ENCODE measurements around the gene ATP10D.

Gene ATP10D

GRCh38 chr4:47562297-47562696 is 77.2 kb downstream of the ATP10D start:
- Histone ChIP-seq H3K4me1 (ENCODE audit: control insufficient read depth, low read depth, low read length) (no peaks in the 10 kb centered on the region), H3K18ac (ENCODE audit: low read length) (no peak overlapping the region), H3K36me3 (ENCODE audit: control insufficient read depth, insufficient read depth, low read length) (no peaks in the 10 kb centered on the region), H3K27ac (ENCODE audit: low read depth, low read length) (no peak overlapping the region), H3K4ac (ENCODE audit: low read depth, low read length) (no peak overlapping the region), H2BK15ac (replicated peaks; ENCODE audit: low read depth) (no peak overlapping the region), H4K8ac (ENCODE audit: low read depth, low read length) (no peak overlapping the region), H3K79me1 (ENCODE audit: low read length) (no peaks in the 10 kb centered on the region), H3K4me3 (ENCODE audit: low read length) (no peak overlapping the region), H3K27me3 (ENCODE audit: insufficient read depth, low read length, poor library complexity) (no peaks in the 10 kb centered on the region), H3K4me2 (ENCODE audit: low read length) (no peak overlapping the region), H2BK5ac (ENCODE audit: low read length) (no peak overlapping the region), H3K79me2 (ENCODE audit: control insufficient read depth, insufficient read depth, low read length) (no peaks in the 10 kb centered on the region), H2AK5ac (ENCODE audit: low read length) (no peak overlapping the region), H3K56ac (ENCODE audit: low read length) (no peak overlapping the region), H4K5ac (ENCODE audit: low read length) (no peak overlapping the region), H3K23ac (ENCODE audit: low read length) (no peak overlapping the region), H3K9ac (ENCODE audit: low read length) (no peak overlapping the region), H2BK120ac (ENCODE audit: low read depth, low read length) (no peak overlapping the region)
- DNase-seq, result no peak
- WGBS (ENCODE audit: extremely low coverage, insufficient coverage, low lambda C conversion rate), result no CpG with 5 or more reads among the region's 3 CpGs

GRCh38 chr4:47566566-47566965 is 81.5 kb downstream of the ATP10D start:
- WGBS (ENCODE audit: extremely low coverage, insufficient coverage, low lambda C conversion rate), result no CpG with 5 or more reads among the region's 2 CpGs
- H3K4me2 ChIP-seq (ENCODE audit: low read length), result no peak overlapping the region
- no peaks in the 10 kb centered on the region for H3K79me1 ChIP-seq (ENCODE audit: low read length)
- H3K23ac ChIP-seq (ENCODE audit: low read length), result no peak overlapping the region
- no peak overlapping the region for H2BK120ac ChIP-seq (ENCODE audit: low read depth, low read length)
- H2BK5ac ChIP-seq (ENCODE audit: low read length), result no peak overlapping the region
- no peak overlapping the region for H3K27ac ChIP-seq (ENCODE audit: low read depth, low read length)
- no peaks in the 10 kb centered on the region for H3K4me1 ChIP-seq (ENCODE audit: control insufficient read depth, low read depth, low read length)
- H2AK5ac ChIP-seq (ENCODE audit: low read length), result no peak overlapping the region
- H3K79me2 ChIP-seq (ENCODE audit: control insufficient read depth, insufficient read depth, low read length), result no peaks in the 10 kb centered on the region
- no peaks in the 10 kb centered on the region for H3K27me3 ChIP-seq (ENCODE audit: insufficient read depth, low read length, poor library complexity)
- no peak overlapping the region for H3K56ac ChIP-seq (ENCODE audit: low read length)
- H3K4ac ChIP-seq (ENCODE audit: low read depth, low read length), result no peak overlapping the region
- DNase-seq, result no peak
- H4K8ac ChIP-seq (ENCODE audit: low read depth, low read length), result no peak overlapping the region
- no peak overlapping the region for H4K5ac ChIP-seq (ENCODE audit: low read length)
- H2BK15ac ChIP-seq (replicated peaks; ENCODE audit: low read depth), result no peak overlapping the region
- H3K36me3 ChIP-seq (ENCODE audit: control insufficient read depth, insufficient read depth, low read length), result no peaks in the 10 kb centered on the region
- no peak overlapping the region for H3K4me3 ChIP-seq (ENCODE audit: low read length)
- no peak overlapping the region for H3K9ac ChIP-seq (ENCODE audit: low read length)
- no peak overlapping the region for H3K18ac ChIP-seq (ENCODE audit: low read length)

GRCh38 chr4:47566969-47567368 is 81.9 kb downstream of the ATP10D start:
- no peaks in the 10 kb centered on the region for H3K27me3 ChIP-seq (ENCODE audit: insufficient read depth, low read length, poor library complexity)
- H3K36me3 ChIP-seq (ENCODE audit: control insufficient read depth, insufficient read depth, low read length), result no peaks in the 10 kb centered on the region
- H4K5ac ChIP-seq (ENCODE audit: low read length), result no peak overlapping the region
- H3K27ac ChIP-seq (ENCODE audit: low read depth, low read length), result no peak overlapping the region
- no peak overlapping the region for H3K4ac ChIP-seq (ENCODE audit: low read depth, low read length)
- H3K79me2 ChIP-seq (ENCODE audit: control insufficient read depth, insufficient read depth, low read length), result no peaks in the 10 kb centered on the region
- no peaks in the 10 kb centered on the region for H3K79me1 ChIP-seq (ENCODE audit: low read length)
- H3K4me3 ChIP-seq (ENCODE audit: low read length), result no peak overlapping the region
- no peak overlapping the region for H4K8ac ChIP-seq (ENCODE audit: low read depth, low read length)
- no peak overlapping the region for H3K18ac ChIP-seq (ENCODE audit: low read length)
- H3K56ac ChIP-seq (ENCODE audit: low read length), result no peak overlapping the region
- H2BK5ac ChIP-seq (ENCODE audit: low read length), result no peak overlapping the region
- H3K4me1 ChIP-seq (ENCODE audit: control insufficient read depth, low read depth, low read length), result no peaks in the 10 kb centered on the region
- H3K9ac ChIP-seq (ENCODE audit: low read length), result no peak overlapping the region
- H2BK15ac ChIP-seq (replicated peaks; ENCODE audit: low read depth), result no peak overlapping the region
- H3K23ac ChIP-seq (ENCODE audit: low read length), result no peak overlapping the region
- H3K4me2 ChIP-seq (ENCODE audit: low read length), result no peak overlapping the region
- DNase-seq, result no peak
- H2AK5ac ChIP-seq (ENCODE audit: low read length), result no peak overlapping the region
- no peak overlapping the region for H2BK120ac ChIP-seq (ENCODE audit: low read depth, low read length)

- no peak overlapping the region for H2BK5ac ChIP-seq (ENCODE audit: low read length)
- no peak overlapping the region for H3K4me3 ChIP-seq (ENCODE audit: low read length)
- no peaks in the 10 kb centered on the region for H3K27me3 ChIP-seq (ENCODE audit: insufficient read depth, low read length, poor library complexity)
- H3K23ac ChIP-seq (ENCODE audit: low read length), result no peak overlapping the region
- no peak overlapping the region for H4K5ac ChIP-seq (ENCODE audit: low read length)
- no peaks in the 10 kb centered on the region for H3K36me3 ChIP-seq (ENCODE audit: control insufficient read depth, insufficient read depth, low read length)
- no peak overlapping the region for H2BK120ac ChIP-seq (ENCODE audit: low read depth, low read length)
- no peak overlapping the region for H2BK15ac ChIP-seq (replicated peaks; ENCODE audit: low read depth)
- no peak overlapping the region for H4K8ac ChIP-seq (ENCODE audit: low read depth, low read length)
- no peak overlapping the region for H3K56ac ChIP-seq (ENCODE audit: low read length)
- no peaks in the 10 kb centered on the region for H3K79me2 ChIP-seq (ENCODE audit: control insufficient read depth, insufficient read depth, low read length)
- H3K9ac ChIP-seq (ENCODE audit: low read length), result no peak overlapping the region
- no peaks in the 10 kb centered on the region for H3K79me1 ChIP-seq (ENCODE audit: low read length)
- no peak overlapping the region for H3K4ac ChIP-seq (ENCODE audit: low read depth, low read length)
- H3K4me2 ChIP-seq (ENCODE audit: low read length), result no peak overlapping the region
- WGBS (ENCODE audit: extremely low coverage, insufficient coverage, low lambda C conversion rate), result no CpG with 5 or more reads among the region's 1 CpG
- H2AK5ac ChIP-seq (ENCODE audit: low read length), result no peak overlapping the region
- DNase-seq, result no peak
- H3K27ac ChIP-seq (ENCODE audit: low read depth, low read length), result no peak overlapping the region
- H3K18ac ChIP-seq (ENCODE audit: low read length), result no peak overlapping the region
- H3K4me1 ChIP-seq (ENCODE audit: control insufficient read depth, low read depth, low read length), result no peaks in the 10 kb centered on the region
These were observed 82.4 kb downstream of the ATP10D start for GRCh38 chr4:47567511-47567910.

GRCh38 chr4:47570816-47571215 is 85.7 kb downstream of the ATP10D start:
- no peaks in the 10 kb centered on the region for H3K79me2 ChIP-seq (ENCODE audit: control insufficient read depth, insufficient read depth, low read length)
- no peak for DNase-seq

GRCh38 chr4:47572981-47573380 is 87.9 kb downstream of the ATP10D start:
- no peak overlapping the region for H4K8ac ChIP-seq (ENCODE audit: low read depth, low read length)
- DNase-seq, result no peak
- no peak overlapping the region for H3K27ac ChIP-seq (ENCODE audit: low read depth, low read length)
- H3K23ac ChIP-seq (ENCODE audit: low read length), result no peak overlapping the region
- no peaks in the 10 kb centered on the region for H3K27me3 ChIP-seq (ENCODE audit: insufficient read depth, low read length, poor library complexity)
- no peaks in the 10 kb centered on the region for H3K79me1 ChIP-seq (ENCODE audit: low read length)
- H2AK5ac ChIP-seq (ENCODE audit: low read length), result no peak overlapping the region
- no peak overlapping the region for H3K18ac ChIP-seq (ENCODE audit: low read length)
- no peaks in the 10 kb centered on the region for H3K36me3 ChIP-seq (ENCODE audit: control insufficient read depth, insufficient read depth, low read length)
- no peak overlapping the region for H3K9ac ChIP-seq (ENCODE audit: low read length)
- no peak overlapping the region for H3K4ac ChIP-seq (ENCODE audit: low read depth, low read length)
- no peak overlapping the region for H3K56ac ChIP-seq (ENCODE audit: low read length)
- H3K4me3 ChIP-seq (ENCODE audit: low read length), result no peak overlapping the region
- H3K4me1 ChIP-seq (ENCODE audit: control insufficient read depth, low read depth, low read length), result no peaks in the 10 kb centered on the region
- no peak overlapping the region for H2BK5ac ChIP-seq (ENCODE audit: low read length)
- H3K4me2 ChIP-seq (ENCODE audit: low read length), result no peak overlapping the region
- no peak overlapping the region for H2BK15ac ChIP-seq (replicated peaks; ENCODE audit: low read depth)
- no peak overlapping the region for H2BK120ac ChIP-seq (ENCODE audit: low read depth, low read length)
- H4K5ac ChIP-seq (ENCODE audit: low read length), result no peak overlapping the region
- no CpG with 5 or more reads among the region's 3 CpGs for WGBS (ENCODE audit: extremely low coverage, insufficient coverage, low lambda C conversion rate)
- H3K79me2 ChIP-seq (ENCODE audit: control insufficient read depth, insufficient read depth, low read length), result no peaks in the 10 kb centered on the region

More at GRCh38 chr4:47570816-47571215, 85.7 kb downstream of the ATP10D start:
- no peak overlapping the region for H2BK15ac ChIP-seq (replicated peaks; ENCODE audit: low read depth)
- no peak overlapping the region for H4K8ac ChIP-seq (ENCODE audit: low read depth, low read length)
- no peaks in the 10 kb centered on the region for H3K36me3 ChIP-seq (ENCODE audit: control insufficient read depth, insufficient read depth, low read length)
- no peak overlapping the region for H3K4ac ChIP-seq (ENCODE audit: low read depth, low read length)
- no peak overlapping the region for H3K9ac ChIP-seq (ENCODE audit: low read length)
- H3K18ac ChIP-seq (ENCODE audit: low read length), result no peak overlapping the region
- H3K79me1 ChIP-seq (ENCODE audit: low read length), result no peaks in the 10 kb centered on the region
- H2BK120ac ChIP-seq (ENCODE audit: low read depth, low read length), result no peak overlapping the region
- no peak overlapping the region for H2BK5ac ChIP-seq (ENCODE audit: low read length)
- no peak overlapping the region for H3K4me3 ChIP-seq (ENCODE audit: low read length)
- no peaks in the 10 kb centered on the region for H3K4me1 ChIP-seq (ENCODE audit: control insufficient read depth, low read depth, low read length)
- H3K4me2 ChIP-seq (ENCODE audit: low read length), result no peak overlapping the region
- no peak overlapping the region for H3K27ac ChIP-seq (ENCODE audit: low read depth, low read length)
- H3K56ac ChIP-seq (ENCODE audit: low read length), result no peak overlapping the region
- H4K5ac ChIP-seq (ENCODE audit: low read length), result no peak overlapping the region
- H2AK5ac ChIP-seq (ENCODE audit: low read length), result no peak overlapping the region
- H3K27me3 ChIP-seq (ENCODE audit: insufficient read depth, low read length, poor library complexity), result no peaks in the 10 kb centered on the region
- H3K23ac ChIP-seq (ENCODE audit: low read length), result no peak overlapping the region
